HepG2 (cell line): ENCODE results near the gene IL13. TPM values are rescaled to one million over a fixed set of nuclear protein-coding genes. Genes with fewer than 3 reads are reported as not detected.

ENCODE experiments used
- ATAC-seq: fragments of 200-7000 bp; cut with Tn5 transposase; 3 replicates; pipeline ENCODE4 v1.9.1; 2020; ENCODE audit warnings: mild to moderate bottlenecking, moderate library complexity
- BruUV-seq: library from RNA; stranded (reverse); fragments of 400-500 nt; replicated peaks from 2 replicates; lab custom pipeline; 2021; lab: Mats Ljungman, UMichigan
- CTCF ChIA-PET: fragments of 300-600 bp; formaldehyde crosslinking; extraction: SDS; loops from one replicate; lab custom pipeline; 2021; ENCODE audit warnings: low total read pairs, inconsistent platforms, low intra/inter-chr PET ratio; lab: Yijun Ruan, JAX
- POLR2A ChIA-PET: fragments of 350-600 bp; sonication (Branson Sonifier 250); formaldehyde crosslinking; loops from one replicate; lab custom pipeline; 2020; ENCODE audit warnings: antibody characterized with exemption, inconsistent platforms; lab: Yijun Ruan, JAX
- DNase-seq: peaks from one replicate; pipeline ENCODE4 v3.0.0-alpha.2; 2015; ENCODE audit warnings: low spot score
- FAIRE-seq: peaks from 3 replicates; lab custom pipeline; 2011; peaks lifted over from hg19 to GRCh38; lab: Jason Lieb, UNC
- H2AFZ ChIP-seq: one replicate; pipeline ENCODE4 v1.6.1; 2011; ENCODE audit warnings: low read length, inconsistent platforms
- H3K27ac ChIP-seq: fragments of 300-600 bp; 3 replicates; pipeline ENCODE4 v1.8.0; 2011; ENCODE audit warnings: mixed run types, mild to moderate bottlenecking, mixed read lengths, low read length, inconsistent platforms; ENCODE audit not compliant: insufficient read depth; ENCODE audit errors: extremely low read length
- H3K27me3 ChIP-seq, 2 experiments: fragments of 200-600 bp in 1 of 2; 2 replicates in 1 of 2; 3 replicates in 1 of 2; pipeline versions ENCODE4 v1.6.0 to v1.8.0; 2011; ENCODE audit warnings: low read length in 2 of 2, mild to moderate bottlenecking in 2 of 2, moderate library complexity in 2 of 2, inconsistent platforms in 1 of 2; ENCODE audit not compliant: insufficient read depth in 2 of 2, control insufficient read depth in 1 of 2
- H3K36me3 ChIP-seq, 2 experiments: fragments of 200-600 bp in 1 of 2; replicated peaks in 1 of 2; 2 replicates in 1 of 2; 3 replicates in 1 of 2; pipeline versions ENCODE4 v1.5.1 to v1.8.0; 2011; ENCODE audit warnings: low read length in 2 of 2, inconsistent platforms in 1 of 2; ENCODE audit not compliant: insufficient read depth in 2 of 2, control insufficient read depth in 1 of 2
- H3K4me1 ChIP-seq: 2 replicates; pipeline ENCODE4 v1.5.1; 2012; ENCODE audit warnings: low read length, inconsistent platforms; ENCODE audit not compliant: insufficient read depth
- H3K4me2 ChIP-seq: 2 replicates; pipeline ENCODE4 v1.6.0; 2011; ENCODE audit warnings: low read depth, low read length, inconsistent platforms
- H3K4me3 ChIP-seq, 3 experiments: fragments of 200-600 bp in 1 of 3; sonication (generic), shearing (Covaris generic) in 1 of 3; replicated peaks in 1 of 3; 2 replicates each; pipeline ENCODE4 v1.5.1; 2011 to 2016; ENCODE audit warnings: low read length in 3 of 3, inconsistent platforms in 2 of 3, low read depth in 2 of 3, mild to moderate bottlenecking in 2 of 3, control low read depth in 1 of 3, mixed read lengths in 1 of 3; ENCODE audit not compliant: insufficient read depth in 1 of 3
- H3K79me2 ChIP-seq: one replicate; pipeline ENCODE4 v1.6.1; 2011; ENCODE audit warnings: low read length, inconsistent platforms; ENCODE audit not compliant: insufficient read depth
- H3K9ac ChIP-seq: 2 replicates; pipeline ENCODE4 v1.6.0; 2011; ENCODE audit warnings: mild to moderate bottlenecking, low read depth, low read length, inconsistent platforms; ENCODE audit not compliant: insufficient read depth
- H3K9me3 ChIP-seq: 2 replicates; pipeline ENCODE4 v1.5.1; 2012; ENCODE audit warnings: mild to moderate bottlenecking, low read length
- H4K20me1 ChIP-seq: 2 replicates; pipeline ENCODE4 v1.6.0; 2011; ENCODE audit warnings: inconsistent platforms, mild to moderate bottlenecking, low read length, moderate library complexity; ENCODE audit not compliant: insufficient read depth
- ATF4 ChIP-seq, 2 experiments: fragments of 450-650 bp in 1 of 2; sonication (generic) in 1 of 2; formaldehyde crosslinking; IDR thresholded peaks; 2 replicates each; pipeline versions ENCODE4 v1.5.0 to v1.8.0; 2020 to 2022; ENCODE audit warnings: mild to moderate bottlenecking in 1 of 2, missing genetic modification reagents in 1 of 2
- BHLHE40 ChIP-seq: IDR thresholded peaks from 2 replicates; pipeline ENCODE4 v1.6.1; 2011; ENCODE audit warnings: low read length, improper control_type of control experiment
- ELF1 ChIP-seq: sonication (generic); formaldehyde crosslinking; IDR thresholded peaks from 2 replicates; pipeline ENCODE4 v1.4.0; 2020; ENCODE audit warnings: missing genetic modification reagents
- HIVEP1 ChIP-seq: sonication (generic); formaldehyde crosslinking; IDR thresholded peaks from 2 replicates; pipeline ENCODE4 v1.4.0; 2020; ENCODE audit warnings: mild to moderate bottlenecking, missing genetic modification reagents
- HMG20A ChIP-seq: IDR thresholded peaks from 2 replicates; pipeline ENCODE4 v1.6.1; 2016; ENCODE audit warnings: borderline replicate concordance
- HNF4A ChIP-seq: sonication (generic); formaldehyde crosslinking; IDR thresholded peaks from 2 replicates; pipeline ENCODE4 v1.4.0; 2020; ENCODE audit warnings: missing genetic modification reagents
- NR2F6 ChIP-seq, 2 experiments: IDR thresholded peaks; 2 replicates each; pipeline ENCODE4 v1.6.1; 2016; ENCODE audit warnings: antibody characterized with exemption in 1 of 2, mild to moderate bottlenecking in 1 of 2
- PTBP1 ChIP-seq: fragments of 200-400 bp; formaldehyde crosslinking; IDR thresholded peaks from 2 replicates; pipeline ENCODE4 v1.6.1; 2018; ENCODE audit warnings: low read length, low read depth; ENCODE audit not compliant: poor library complexity, severe bottlenecking
- SOX13 ChIP-seq, 3 experiments: fragments of 450-650 bp in 1 of 3; sonication (generic) in 1 of 3; formaldehyde crosslinking in 1 of 3; IDR thresholded peaks in 2 of 3; conservative IDR thresholded peaks in 1 of 3; 2 replicates each; pipeline versions ENCODE4 v1.5.0 to v1.6.1; 2016 to 2020; ENCODE audit warnings: antibody characterized with exemption in 1 of 3, mild to moderate bottlenecking in 1 of 3, missing compliant biosample characterization in 1 of 3, missing genetic modification reagents in 1 of 3, moderate library complexity in 1 of 3
- ZNF205 ChIP-seq: IDR thresholded peaks from 2 replicates; pipeline ENCODE4 v1.6.1; 2018; ENCODE audit warnings: missing biosample characterization, missing genetic modification reagents
- ZNF281 ChIP-seq: sonication (generic); formaldehyde crosslinking; IDR thresholded peaks from 2 replicates; pipeline ENCODE4 v1.4.0; 2020; ENCODE audit warnings: missing genetic modification reagents, borderline replicate concordance
- ZNF644 ChIP-seq: IDR thresholded peaks from 2 replicates; pipeline ENCODE4 v1.6.1; 2016; ENCODE audit warnings: low read depth
- WGBS: methylation state at CpG from one replicate; pipeline ENCODE4 v1.1.6; 2017; ENCODE audit warnings: low lambda C conversion rate; 5-methylcytosine and 5-hydroxymethylcytosine counted together
- in situ Hi-C: cut with HindIII; loops from 2 replicates; pipeline ENCODE4 v1.10.0; 2017; ENCODE audit warnings: low pct_unique_long_range_greater_than_20kb; ENCODE audit not compliant: extremely low pct_ligation_motif_present
- intact Hi-C: fragments of 100-400 bp; cut with micrococcal nuclease; formaldehyde crosslinking; loops from one replicate; pipeline ENCODE4 v1.10.0; 2022; ENCODE audit not compliant: unreplicated experiment
- polyA plus RNA-seq, 8 experiments: library from polyadenylated mRNA; depleted of rRNA in 3 of 8; stranded (reverse) in 7 of 8; unstranded in 1 of 8; fragments of >200 nt; fragmentation: Illumina TruSeq in 4 of 8; extraction: Trizol in 4 of 8; gene quantifications; 2 replicates each; pipeline versions ENCODE4 v1.2.1 to v1.2.3, GENCODE V29; 2011 to 2016; ENCODE audit warnings: low read depth in 4 of 8, missing spikeins in 1 of 8, mixed read lengths in 1 of 8; ENCODE audit not compliant: insufficient read depth in 1 of 8
- total RNA-seq, 5 experiments: library from RNA; depleted of rRNA; stranded (reverse); fragments of >200 nt; fragmentation: Illumina TruSeq; extraction: Trizol; gene quantifications; 2 replicates each; pipeline ENCODE4 v1.2.3, GENCODE V29; 2016; ENCODE audit warnings: low read depth in 1 of 5
- TF ChIP-seq, protein P1 (sequence below): sonication (generic); formaldehyde crosslinking; IDR thresholded peaks from 2 replicates; pipeline ENCODE4 v1.5.1; 2020; ENCODE audit warnings: mild to moderate bottlenecking, missing genetic modification reagents, moderate library complexity

IL13 gene
- total and polyA plus RNA-seq, 2 of the 13 experiments (the other 11 are each of a cell fraction or from before 2014, with no cell fraction given): 0.05 TPM; not detected in 1

GRCh38 chr5:132658381-132659302, 669 bp downstream of the IL13 start:
- H3K9me3 ChIP-seq: no peaks in the 10 kb centered on the region
- intact Hi-C loops: no loop called here
- BruUV-seq: no TSS peak
- DNase-seq (no peak), FAIRE-seq (no peak), ATAC-seq (peak; percentile 3; the same call in 2 of the 3 replicates)
- ChIA-PET POLR2A (no interaction called here), CTCF (no interaction called here)
- H4K20me1 ChIP-seq: no peaks in the 10 kb centered on the region
- peaks cover 1 to 5% of the 10 kb centered on the region in 2 experiments; a peak in 2 of 5 replicates for H3K27me3 ChIP-seq
- no peak overlapping the region for H3K4me3 ChIP-seq
- H3K4me2 ChIP-seq: peak overlapping the region; percentile 51
- H3K27ac ChIP-seq: no peak overlapping the region
- no peak overlapping the region for H3K9ac ChIP-seq
- peaks cover 53% of the 10 kb centered on the region for H3K4me1 ChIP-seq
- no peaks in the 10 kb centered on the region for H3K36me3 ChIP-seq
- in situ Hi-C loops: loop anchor here (25.0 kb wide), 1 partner anchor 271 kb away; no protein-coding TSS in a partner anchor
- H3K79me2 ChIP-seq: no peaks in the 10 kb centered on the region
- WGBS: 28% methylated on average over 7 of the region's 9 CpGs
- no peak overlapping the region for H2AFZ ChIP-seq
- peak; percentile 16; the same call in 1 of the 2 replicates for TF ChIP-seq HNF4A (CRISPR knock-in tag)
- no peak for TF ChIP-seq SOX13 (IDR thresholded peaks at IDR 0.05)
- peak in 1 of 2 experiments; percentile 33; a peak in 2 of 4 replicates for TF ChIP-seq SOX13 (CRISPR knock-in tag; conservative IDR thresholded peaks at IDR 0.05 in 1 of 2, IDR thresholded peaks at IDR 0.05 in 1 of 2)
- 0 out of 4 replicates have a peak, but pooled peaks of 1 of the 2 experiments have one; percentile 47 for TF ChIP-seq ATF4 (CRISPR knock-in tag; IDR thresholded peaks at IDR 0.05)
- no peak for TF ChIP-seq ZNF205 (CRISPR knock-in tag)
- TF ChIP-seq PTBP1: no peak
- TF ChIP-seq HMG20A (CRISPR knock-in tag): 0 out of 2 replicates have a peak, but pooled peaks have one; percentile 31
- TF ChIP-seq ELF1: peak; percentile 11; the same call in 1 of the 2 replicates
- peak; percentile 54; the same call in 1 of the 2 replicates for TF ChIP-seq ZNF644 (CRISPR knock-in tag)
- no peak for TF ChIP-seq HIVEP1 (CRISPR knock-in tag)
- peak; percentile 87 for TF ChIP-seq BHLHE40
- TF ChIP-seq, protein P1, sequence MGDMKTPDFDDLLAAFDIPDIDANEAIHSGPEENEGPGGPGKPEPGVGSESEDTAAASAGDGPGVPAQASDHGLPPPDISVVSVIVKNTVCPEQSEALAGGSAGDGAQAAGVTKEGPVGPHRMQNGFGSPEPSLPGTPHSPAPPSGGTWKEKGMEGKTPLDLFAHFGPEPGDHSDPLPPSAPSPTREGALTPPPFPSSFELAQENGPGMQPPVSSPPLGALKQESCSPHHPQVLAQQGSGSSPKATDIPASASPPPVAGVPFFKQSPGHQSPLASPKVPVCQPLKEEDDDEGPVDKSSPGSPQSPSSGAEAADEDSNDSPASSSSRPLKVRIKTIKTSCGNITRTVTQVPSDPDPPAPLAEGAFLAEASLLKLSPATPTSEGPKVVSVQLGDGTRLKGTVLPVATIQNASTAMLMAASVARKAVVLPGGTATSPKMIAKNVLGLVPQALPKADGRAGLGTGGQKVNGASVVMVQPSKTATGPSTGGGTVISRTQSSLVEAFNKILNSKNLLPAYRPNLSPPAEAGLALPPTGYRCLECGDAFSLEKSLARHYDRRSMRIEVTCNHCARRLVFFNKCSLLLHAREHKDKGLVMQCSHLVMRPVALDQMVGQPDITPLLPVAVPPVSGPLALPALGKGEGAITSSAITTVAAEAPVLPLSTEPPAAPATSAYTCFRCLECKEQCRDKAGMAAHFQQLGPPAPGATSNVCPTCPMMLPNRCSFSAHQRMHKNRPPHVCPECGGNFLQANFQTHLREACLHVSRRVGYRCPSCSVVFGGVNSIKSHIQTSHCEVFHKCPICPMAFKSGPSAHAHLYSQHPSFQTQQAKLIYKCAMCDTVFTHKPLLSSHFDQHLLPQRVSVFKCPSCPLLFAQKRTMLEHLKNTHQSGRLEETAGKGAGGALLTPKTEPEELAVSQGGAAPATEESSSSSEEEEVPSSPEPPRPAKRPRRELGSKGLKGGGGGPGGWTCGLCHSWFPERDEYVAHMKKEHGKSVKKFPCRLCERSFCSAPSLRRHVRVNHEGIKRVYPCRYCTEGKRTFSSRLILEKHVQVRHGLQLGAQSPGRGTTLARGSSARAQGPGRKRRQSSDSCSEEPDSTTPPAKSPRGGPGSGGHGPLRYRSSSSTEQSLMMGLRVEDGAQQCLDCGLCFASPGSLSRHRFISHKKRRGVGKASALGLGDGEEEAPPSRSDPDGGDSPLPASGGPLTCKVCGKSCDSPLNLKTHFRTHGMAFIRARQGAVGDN (CRISPR knock-in tag): peak; percentile 54
- 0 out of 2 replicates have a peak, but pooled peaks have one; percentile 24 for TF ChIP-seq ZNF281 (CRISPR knock-in tag)
- no peak for TF ChIP-seq NR2F6 (IDR thresholded peaks at IDR 0.05)
- peak; percentile 28; the same call in 1 of the 2 replicates for TF ChIP-seq NR2F6 (CRISPR knock-in tag; IDR thresholded peaks at IDR 0.05)
